GM18507 (cell line): ENCODE data around the gene AVPR2.

Experiments
- DNase-seq: peaks from one replicate; pipeline ENCODE4 v3.0.0; 2011; ENCODE audit warnings: low read depth; ENCODE audit not compliant: insufficient read length; ENCODE audit errors: extremely low spot score
- FAIRE-seq: peaks from 2 replicates; lab custom pipeline; 2011; peaks lifted over from hg19 to GRCh38; lab: Jason Lieb, UNC

AVPR2 gene

GRCh38 chrX:153870288-153870690 is 34.2 kb upstream of the AVPR2 start:
- no peak for DNase-seq
- no peak for FAIRE-seq

- no peak for FAIRE-seq
- no peak for DNase-seq
These were observed 33.6 kb upstream of the AVPR2 start for GRCh38 chrX:153870791-153871360.

GRCh38 chrX:153871451-153871850 is 33.0 kb upstream of the AVPR2 start:
- DNase-seq (no peak), FAIRE-seq (no peak)

DNA sequence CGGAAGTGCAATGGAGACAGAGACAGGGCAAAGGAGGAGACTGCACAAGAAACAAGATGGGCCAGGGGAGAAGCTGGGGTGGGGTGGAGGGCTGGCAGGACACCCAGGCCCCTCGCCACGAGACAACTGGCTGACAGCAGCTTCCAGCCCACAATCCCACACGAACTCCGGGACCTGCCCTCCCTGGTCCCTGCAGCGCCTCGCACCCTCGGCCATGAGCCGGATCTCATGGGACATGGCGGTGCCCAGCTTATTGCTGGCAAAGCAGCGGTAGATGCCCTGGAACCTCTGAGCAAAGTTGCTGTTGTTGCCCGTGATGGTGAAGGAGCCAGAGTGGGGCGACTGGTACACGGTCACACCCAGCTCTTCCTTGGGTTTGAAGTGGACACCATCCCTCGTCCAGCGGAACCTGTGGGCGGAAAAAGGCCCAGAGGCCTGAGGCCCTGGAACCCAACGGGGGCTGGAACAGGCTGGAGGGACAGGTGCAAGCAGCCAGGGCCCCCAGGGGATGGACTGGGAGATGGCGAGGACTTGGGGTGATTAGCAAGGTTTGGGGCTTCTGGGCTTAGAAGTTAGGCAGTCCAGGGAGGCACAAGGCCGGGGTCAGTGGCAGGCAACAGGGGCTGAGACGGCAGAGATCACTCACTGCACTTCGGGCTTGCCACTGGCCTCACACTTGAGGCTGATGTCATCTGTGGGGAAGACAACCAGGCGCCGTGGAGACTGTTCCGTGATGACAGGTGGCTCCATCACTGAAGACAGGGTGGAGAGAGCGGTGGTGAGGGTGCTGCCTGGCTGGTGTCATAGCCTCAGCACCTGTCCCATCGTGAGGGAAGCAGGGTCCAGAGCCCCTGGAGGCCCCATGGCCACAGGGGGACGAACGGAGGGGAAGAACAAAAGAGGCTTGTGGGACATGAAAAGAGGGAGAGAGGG is 32.3 kb upstream of the AVPR2 start:
- DNase-seq (no peak), FAIRE-seq (no peak)

DNA sequence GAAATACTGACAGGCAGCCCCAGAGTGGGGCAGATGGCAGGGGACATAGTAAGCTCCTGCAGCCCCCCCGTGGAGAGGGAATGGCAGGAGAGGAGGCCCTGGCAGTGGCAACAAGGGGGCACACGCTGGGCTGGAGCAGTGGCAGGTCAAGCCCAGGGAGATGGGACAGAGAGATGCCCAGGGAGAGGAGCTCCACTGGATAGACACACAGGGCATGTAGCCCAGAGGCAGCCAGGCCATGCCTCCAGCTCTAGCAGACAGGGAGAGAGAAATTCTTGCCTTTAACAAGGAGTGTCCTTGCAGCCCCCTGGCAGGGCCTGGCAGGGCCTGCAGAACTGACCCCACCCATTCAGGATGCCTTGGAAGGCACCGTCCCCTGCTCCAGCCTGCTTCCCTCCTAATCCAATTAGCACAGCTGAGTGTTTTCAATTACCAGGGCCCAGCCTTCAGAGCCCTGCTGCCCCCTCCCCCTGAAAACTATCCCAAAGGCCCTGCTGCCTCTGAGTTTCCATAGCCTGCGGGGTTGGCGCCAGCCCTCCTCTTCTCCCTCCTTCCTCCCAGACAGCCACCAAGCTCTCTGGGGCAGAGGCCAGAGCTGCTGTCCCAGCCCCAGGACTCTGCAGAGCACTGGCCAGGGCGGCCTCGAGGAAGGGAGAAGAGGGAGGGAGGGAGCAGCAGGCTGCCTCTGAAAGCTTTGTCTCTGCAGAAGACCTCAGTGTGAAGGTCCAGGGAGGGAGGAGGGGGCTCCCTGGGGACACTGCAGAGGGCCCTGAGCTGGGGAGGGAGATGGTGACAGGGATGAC is 31.0 kb upstream of the AVPR2 start:
- DNase-seq (no peak), FAIRE-seq (no peak)

GRCh38 chrX:153874085-153874365 is 30.4 kb upstream of the AVPR2 start:
- DNase-seq = no peak
- no peak for FAIRE-seq

DNA sequence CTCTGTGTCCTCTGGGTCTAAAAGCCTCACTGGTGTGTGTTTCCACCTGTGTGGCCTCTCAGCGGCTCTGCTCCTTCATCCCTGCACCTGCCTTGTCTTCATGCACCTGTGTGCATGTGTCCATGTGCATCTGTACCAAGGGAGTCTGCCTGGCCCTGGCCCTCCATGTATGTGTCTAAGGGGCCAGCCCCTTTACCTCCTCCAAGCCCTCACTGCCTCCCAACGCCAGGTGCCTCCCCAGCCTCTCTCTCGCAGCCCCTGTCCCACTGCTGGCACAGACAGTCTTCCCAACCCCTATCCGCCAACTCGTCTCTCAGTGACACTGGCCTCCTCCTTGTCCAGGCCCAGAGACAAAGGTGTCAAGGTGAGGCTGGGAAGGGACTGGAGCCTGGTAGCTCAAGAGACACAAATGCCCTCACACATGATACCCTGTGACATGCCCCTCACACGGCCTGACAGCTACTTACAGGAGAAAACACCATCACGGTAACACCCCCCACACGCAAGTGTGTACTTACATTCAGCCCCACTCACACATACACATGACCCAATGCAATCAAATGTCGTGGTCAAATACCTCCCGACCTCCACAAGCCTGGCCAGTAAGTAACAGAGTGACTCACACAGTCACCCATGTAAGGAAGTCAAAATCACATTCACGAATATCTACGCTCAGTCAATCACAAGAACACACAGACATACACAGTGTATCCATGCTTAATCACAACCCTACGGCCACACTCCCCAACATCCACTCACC is 29.9 kb upstream of the AVPR2 start:
- no peak for DNase-seq
- FAIRE-seq = no peak

GRCh38 chrX:153875391-153876111 is 28.9 kb upstream of the AVPR2 start:
- FAIRE-seq = peak; percentile 41
- DNase-seq = peak; percentile 22

GRCh38 chrX:153876112-153876491 is 28.4 kb upstream of the AVPR2 start:
- no peak for FAIRE-seq
- DNase-seq = no peak

- FAIRE-seq = no peak
- no peak for DNase-seq
These were observed 26.8 kb upstream of the AVPR2 start for GRCh38 chrX:153877571-153878261.

DNA sequence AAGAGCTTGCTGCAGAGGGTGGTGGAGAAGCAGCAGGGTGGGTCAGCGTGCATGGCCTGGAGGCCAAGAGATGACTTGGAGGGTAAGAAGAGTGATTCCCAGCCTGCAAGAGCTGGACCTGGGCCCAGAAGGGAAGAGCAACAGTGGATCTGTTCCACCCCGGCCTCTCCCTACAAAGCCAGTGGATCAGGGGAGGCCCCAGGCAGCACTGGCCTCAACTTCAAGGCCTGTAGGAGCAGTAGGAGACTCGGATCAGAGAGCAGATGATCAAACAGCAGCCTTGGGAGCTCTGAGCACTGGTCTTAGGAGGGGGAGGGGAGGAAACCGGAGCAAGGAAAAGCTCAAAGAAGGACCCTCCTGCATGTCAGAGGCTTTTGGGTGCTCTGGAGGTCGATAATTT is 26.1 kb upstream of the AVPR2 start:
- no peak for FAIRE-seq
- DNase-seq = no peak

GRCh38 chrX:153878969-153879653 is 25.4 kb upstream of the AVPR2 start:
- FAIRE-seq = no peak
- no peak for DNase-seq

DNA sequence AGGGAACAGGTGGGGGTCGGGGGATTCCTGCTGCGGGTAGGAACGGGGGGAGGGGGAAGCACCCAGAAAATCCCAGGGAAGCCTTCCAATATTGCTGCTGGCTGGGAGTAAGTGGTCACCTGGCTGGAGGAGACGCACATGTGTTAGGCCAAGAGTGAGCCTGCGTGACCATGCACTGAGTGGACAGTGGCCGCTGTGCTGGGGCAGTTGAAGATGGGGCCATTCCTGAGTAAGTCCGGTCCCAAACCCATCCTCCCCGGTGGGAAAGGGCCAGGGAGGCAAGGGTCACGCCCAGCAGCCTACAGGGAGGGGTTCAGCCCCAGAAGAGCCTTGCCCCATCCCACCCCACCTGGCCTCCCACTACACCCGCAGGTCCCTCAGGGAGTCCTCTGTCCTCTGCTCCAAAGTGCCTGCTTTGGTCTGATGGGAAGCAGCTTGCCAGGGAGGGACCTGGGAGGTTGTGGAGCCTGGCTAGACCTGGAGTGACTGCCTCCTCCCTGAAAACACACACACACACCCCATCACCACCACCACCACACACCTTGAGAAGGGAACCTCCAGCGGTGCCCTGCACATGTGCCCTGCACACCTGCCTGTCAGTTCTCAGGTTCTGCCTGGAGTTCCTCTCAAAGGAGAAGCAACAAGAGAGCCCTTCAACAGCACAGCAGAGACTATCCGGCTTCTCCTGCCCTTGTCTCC is 24.6 kb upstream of the AVPR2 start:
- DNase-seq (no peak), FAIRE-seq (no peak)

DNA sequence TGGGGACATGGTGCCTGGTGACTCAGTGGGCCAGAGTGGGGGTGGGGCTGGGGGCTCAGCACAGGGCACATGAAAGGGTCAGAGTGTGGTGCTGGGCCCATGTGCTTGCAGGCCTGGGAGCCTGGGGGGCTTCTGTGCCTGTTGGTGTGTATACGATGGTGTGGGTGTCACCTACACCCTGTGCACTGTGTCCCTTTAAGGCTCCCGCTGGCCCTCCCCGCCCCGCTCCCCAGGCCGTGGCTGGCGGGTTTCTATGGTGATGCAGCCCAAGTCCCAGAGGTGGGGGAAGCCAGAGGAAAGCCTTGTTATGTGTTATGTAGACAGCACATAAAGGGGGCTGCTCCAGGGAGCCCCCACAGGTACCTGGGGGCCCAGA is 24.0 kb upstream of the AVPR2 start:
- FAIRE-seq (no peak), DNase-seq (no peak)

GRCh38 chrX:153881281-153881680 is 23.2 kb upstream of the AVPR2 start:
- DNase-seq = no peak
- no peak for FAIRE-seq

DNA sequence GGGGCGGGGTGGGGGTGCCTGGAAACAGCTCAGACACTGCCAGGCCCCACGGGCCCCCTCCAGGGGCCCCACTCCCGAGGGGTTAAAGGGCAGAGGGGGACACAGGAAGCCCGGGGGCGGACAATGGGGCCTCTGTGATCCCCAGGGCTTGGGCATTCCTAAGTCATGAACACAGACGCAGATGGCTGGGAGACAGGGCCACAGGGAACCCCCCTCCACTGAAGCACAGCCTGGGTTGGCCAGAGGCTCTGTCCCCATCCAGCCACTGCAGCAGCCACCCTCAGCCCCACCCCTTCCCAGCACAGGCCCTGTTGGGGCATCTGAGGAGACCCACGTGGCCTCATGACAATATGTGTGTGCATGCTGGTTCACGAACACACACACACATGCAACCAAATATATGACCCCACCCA is 22.4 kb upstream of the AVPR2 start:
- DNase-seq = no peak
- no peak for FAIRE-seq

- DNase-seq = no peak
- FAIRE-seq = no peak
These were observed 21.9 kb upstream of the AVPR2 start for GRCh38 chrX:153882557-153882956.
